ENCODE data around the gene TRIM32. TPM values are rescaled to one million over a fixed set of nuclear protein-coding genes. Genes with fewer than 3 reads are reported as not detected.

The TRIM32 gene
- total RNA-seq, 2 donors from 2014 or later: 19.6 to 33.3 TPM

DNA sequence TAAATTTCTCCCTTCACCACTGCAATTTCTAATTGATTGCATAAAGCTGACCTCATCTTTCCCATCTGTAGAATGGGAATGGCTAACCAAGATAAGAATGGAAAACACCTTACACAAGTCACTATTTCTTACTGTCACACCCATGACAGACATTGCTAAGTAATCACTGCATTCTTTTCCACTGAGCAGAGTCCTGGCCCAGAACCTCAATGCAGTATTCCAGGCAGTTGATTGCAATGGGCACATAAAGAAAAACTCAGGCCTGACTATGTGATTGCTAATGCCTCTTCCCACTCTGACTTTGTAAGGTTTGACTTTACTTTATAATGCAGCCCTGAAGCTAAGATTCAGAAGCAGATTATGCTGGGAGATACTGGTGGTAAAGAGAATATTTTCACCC is 29.3 kb downstream of the TRIM32 start:
- Histone ChIP-seq H3K4me1 (ENCODE audit: control insufficient read depth in 1 of 2, low read depth in 2 of 2) (no peaks in the 10 kb centered on the region), H3K27ac (no peak overlapping the region), H3K4me3 (no peak overlapping the region), H3K36me3 (no peaks in the 10 kb centered on the region), H3K27me3 (replicated peaks; ENCODE audit: insufficient read depth) (no peaks in the 10 kb centered on the region), H3K9me3 (no peaks in the 10 kb centered on the region)
- TF ChIP-seq, protein P1, sequence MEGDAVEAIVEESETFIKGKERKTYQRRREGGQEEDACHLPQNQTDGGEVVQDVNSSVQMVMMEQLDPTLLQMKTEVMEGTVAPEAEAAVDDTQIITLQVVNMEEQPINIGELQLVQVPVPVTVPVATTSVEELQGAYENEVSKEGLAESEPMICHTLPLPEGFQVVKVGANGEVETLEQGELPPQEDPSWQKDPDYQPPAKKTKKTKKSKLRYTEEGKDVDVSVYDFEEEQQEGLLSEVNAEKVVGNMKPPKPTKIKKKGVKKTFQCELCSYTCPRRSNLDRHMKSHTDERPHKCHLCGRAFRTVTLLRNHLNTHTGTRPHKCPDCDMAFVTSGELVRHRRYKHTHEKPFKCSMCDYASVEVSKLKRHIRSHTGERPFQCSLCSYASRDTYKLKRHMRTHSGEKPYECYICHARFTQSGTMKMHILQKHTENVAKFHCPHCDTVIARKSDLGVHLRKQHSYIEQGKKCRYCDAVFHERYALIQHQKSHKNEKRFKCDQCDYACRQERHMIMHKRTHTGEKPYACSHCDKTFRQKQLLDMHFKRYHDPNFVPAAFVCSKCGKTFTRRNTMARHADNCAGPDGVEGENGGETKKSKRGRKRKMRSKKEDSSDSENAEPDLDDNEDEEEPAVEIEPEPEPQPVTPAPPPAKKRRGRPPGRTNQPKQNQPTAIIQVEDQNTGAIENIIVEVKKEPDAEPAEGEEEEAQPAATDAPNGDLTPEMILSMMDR (IDR thresholded peaks at IDR 0.05): no peak
- ATAC-seq (ENCODE audit: insufficient number of reproducible peaks, low FRiP score, low read depth) (no peak), DNase-seq (ENCODE audit: low spot score) (no peak)

DNA sequence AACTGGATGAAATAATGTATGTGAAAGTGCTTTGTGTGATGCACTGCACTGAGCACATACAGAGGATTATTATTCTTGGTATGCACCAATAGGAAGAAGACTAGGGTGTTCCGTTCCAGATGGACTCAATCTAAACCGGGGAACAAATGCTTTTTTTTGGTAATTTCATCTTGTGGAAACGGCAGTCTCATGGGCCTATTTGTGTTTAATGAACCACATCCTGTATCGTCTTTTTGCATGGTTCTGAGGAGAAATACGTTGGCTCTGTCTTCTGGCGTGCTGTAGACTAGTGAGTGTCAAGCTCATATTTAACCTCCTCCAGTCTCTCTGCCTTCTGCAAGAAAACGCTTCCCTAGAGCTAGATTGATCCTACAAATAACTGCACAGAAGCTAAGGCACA is 30.0 kb downstream of the TRIM32 start:
- Histone ChIP-seq H3K36me3 (no peaks in the 10 kb centered on the region), H3K27me3 (replicated peaks; ENCODE audit: insufficient read depth) (no peaks in the 10 kb centered on the region), H3K4me3 (no peak overlapping the region), H3K9me3 (no peaks in the 10 kb centered on the region), H3K27ac (no peak overlapping the region), H3K4me1 (ENCODE audit: control insufficient read depth in 1 of 2, low read depth in 2 of 2) (no peaks in the 10 kb centered on the region)
- DNase-seq (ENCODE audit: low spot score) (no peak), ATAC-seq (ENCODE audit: insufficient number of reproducible peaks, low FRiP score, low read depth) (no peak)
- TF ChIP-seq, protein P1 (IDR thresholded peaks at IDR 0.05): no peak

DNA sequence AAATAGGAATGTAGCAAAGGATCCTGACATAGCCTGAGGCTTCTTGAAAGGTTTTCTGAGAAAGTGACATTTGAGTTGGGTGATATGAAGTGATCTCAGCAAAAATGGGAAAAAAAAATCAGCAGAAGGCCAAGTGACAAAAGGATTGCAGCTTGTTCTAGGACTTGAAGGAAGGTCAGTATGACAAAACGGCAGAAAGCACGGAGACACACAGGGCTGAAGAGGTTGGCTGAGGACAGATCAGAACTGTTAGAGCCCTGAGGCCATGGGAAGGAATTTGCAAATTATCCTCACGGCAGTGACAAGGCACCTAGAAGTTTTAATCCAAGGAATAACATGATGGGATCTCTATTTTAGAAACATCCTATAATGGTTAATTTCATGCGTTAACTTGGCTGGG is 31.0 kb downstream of the TRIM32 start:
- DNase-seq (ENCODE audit: low spot score) (no peak), ATAC-seq (ENCODE audit: insufficient number of reproducible peaks, low FRiP score, low read depth) (no peak)
- TF ChIP-seq, protein P1 (IDR thresholded peaks at IDR 0.05): no peak
- H3K4me1 ChIP-seq (ENCODE audit: control insufficient read depth in 1 of 2, low read depth in 2 of 2): no peaks in the 10 kb centered on the region
- no peak overlapping the region for H3K27ac ChIP-seq
- no peaks in the 10 kb centered on the region for H3K9me3 ChIP-seq
- no peaks in the 10 kb centered on the region for H3K27me3 ChIP-seq (replicated peaks; ENCODE audit: insufficient read depth)
- H3K36me3 ChIP-seq: no peaks in the 10 kb centered on the region
- H3K4me3 ChIP-seq: no peak overlapping the region

DNA sequence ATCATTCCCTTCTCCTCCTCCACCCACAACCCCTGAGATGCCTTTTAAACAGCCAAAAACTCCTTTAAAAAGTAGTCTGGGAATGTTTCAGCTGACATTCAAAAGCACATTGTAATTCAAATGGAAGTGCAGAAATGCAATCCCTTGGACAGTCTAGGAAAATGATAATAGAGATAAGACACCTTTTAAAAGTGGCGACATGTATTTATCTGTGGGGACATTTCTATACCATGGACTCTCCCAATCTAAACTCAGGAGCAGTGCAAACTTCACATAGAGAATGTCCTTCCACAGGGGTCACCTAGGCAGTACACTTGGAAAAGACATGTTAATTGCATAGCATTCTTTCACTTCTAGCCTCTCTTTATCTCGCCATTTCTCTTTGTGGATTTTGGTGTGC is 33.0 kb downstream of the TRIM32 start:
- H3K36me3 ChIP-seq: no peaks in the 10 kb centered on the region
- ATAC-seq (ENCODE audit: insufficient number of reproducible peaks, low FRiP score, low read depth): no peak
- no peak overlapping the region for H3K27ac ChIP-seq
- no peak for DNase-seq (ENCODE audit: low spot score)
- H3K9me3 ChIP-seq: no peaks in the 10 kb centered on the region
- no peaks in the 10 kb centered on the region for H3K27me3 ChIP-seq (replicated peaks; ENCODE audit: insufficient read depth)
- H3K4me1 ChIP-seq (ENCODE audit: control insufficient read depth in 1 of 2, low read depth in 2 of 2): no peaks in the 10 kb centered on the region
- TF ChIP-seq, protein P1 (IDR thresholded peaks at IDR 0.05): no peak
- no peak overlapping the region for H3K4me3 ChIP-seq

DNA sequence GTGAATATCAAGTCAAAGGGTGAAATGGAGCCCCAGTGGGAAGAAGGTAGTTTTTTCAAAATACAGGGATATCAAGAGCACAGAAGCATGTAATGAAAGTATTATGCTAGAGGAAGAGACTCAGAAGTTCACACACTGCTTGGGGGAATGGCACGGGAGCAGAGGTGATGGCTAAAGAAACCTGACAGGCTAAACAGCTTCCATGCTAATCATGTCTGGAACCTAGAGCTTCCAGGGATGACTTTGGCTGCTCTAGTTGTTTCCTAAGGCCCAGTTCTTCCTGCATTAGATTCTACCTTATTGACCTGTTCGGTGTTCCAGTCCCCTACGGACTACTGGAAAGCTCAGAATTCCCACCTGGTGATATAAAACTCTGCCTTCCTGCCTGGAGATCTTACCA is 34.3 kb downstream of the TRIM32 start:
- TF ChIP-seq, protein P1 (IDR thresholded peaks at IDR 0.05): no peak
- no peaks in the 10 kb centered on the region for H3K27me3 ChIP-seq (replicated peaks; ENCODE audit: insufficient read depth)
- no peak for DNase-seq (ENCODE audit: low spot score)
- H3K36me3 ChIP-seq: no peaks in the 10 kb centered on the region
- H3K4me1 ChIP-seq (ENCODE audit: control insufficient read depth in 1 of 2, low read depth in 2 of 2): no peaks in the 10 kb centered on the region
- H3K27ac ChIP-seq: no peak overlapping the region
- no peak overlapping the region for H3K4me3 ChIP-seq
- H3K9me3 ChIP-seq: no peaks in the 10 kb centered on the region
- no peak for ATAC-seq (ENCODE audit: insufficient number of reproducible peaks, low FRiP score, low read depth)

Data from thoracic aorta (tissue), 2 donors.